ENCODE results near the gene FAM131A. TPM values are rescaled to one million over a fixed set of nuclear protein-coding genes. Genes with fewer than 3 reads are reported as not detected.
A peak's percentile ranks its signal among the peaks of the same experiment; 100 is the strongest.

Gene FAM131A
- total RNA-seq, 1 donor, result 9.8 TPM

GRCh38 chr3:184348057-184348382 is 10.6 kb downstream of the FAM131A start:
- H3K4me2 ChIP-seq (ENCODE audit: insufficient read depth, low read length), result no peak overlapping the region
- H3K27ac ChIP-seq (ENCODE audit: low read depth, low read length), result no peak overlapping the region
- H3K27me3 ChIP-seq (ENCODE audit: insufficient read depth, low read length), result no peaks in the 10 kb centered on the region
- peaks cover 6% of the 10 kb centered on the region for H3K4me1 ChIP-seq (ENCODE audit: insufficient read depth, low read length)
- TF ChIP-seq CTCF (IDR thresholded peaks at IDR 0.05; ENCODE audit: extremely low read depth, low read depth, low read length), result no peak
- H3K4me3 ChIP-seq (ENCODE audit: insufficient read depth, low read length), result no peak overlapping the region
- peaks cover 10% of the 10 kb centered on the region for H3K36me3 ChIP-seq (ENCODE audit: insufficient read depth, low read length)
- H3K9me3 ChIP-seq (ENCODE audit: low read depth, low read length), result no peaks in the 10 kb centered on the region
- peak; percentile 13 for DNase-seq (ENCODE audit: insufficient read length, low spot score, missing footprints)
- peaks cover 5% of the 10 kb centered on the region for H4K20me1 ChIP-seq (ENCODE audit: insufficient read depth, low read length)
- H3K79me2 ChIP-seq (ENCODE audit: insufficient read depth, low read length), result no peaks in the 10 kb centered on the region
- H2AFZ ChIP-seq (ENCODE audit: low read length), result no peak overlapping the region

- H3K36me3 ChIP-seq (ENCODE audit: insufficient read depth, low read length), result peaks cover 3% of the 10 kb centered on the region
- no peak overlapping the region for H3K4me3 ChIP-seq (ENCODE audit: insufficient read depth, low read length)
- no peak overlapping the region for H3K27ac ChIP-seq (ENCODE audit: low read depth, low read length)
- H3K79me2 ChIP-seq (ENCODE audit: insufficient read depth, low read length), result no peaks in the 10 kb centered on the region
- H3K4me1 ChIP-seq (ENCODE audit: insufficient read depth, low read length), result peaks cover 6% of the 10 kb centered on the region
- TF ChIP-seq CTCF (IDR thresholded peaks at IDR 0.05; ENCODE audit: extremely low read depth, low read depth, low read length), result no peak
- no peak overlapping the region for H3K4me2 ChIP-seq (ENCODE audit: insufficient read depth, low read length)
- peaks cover 4% of the 10 kb centered on the region for H4K20me1 ChIP-seq (ENCODE audit: insufficient read depth, low read length)
- no peaks in the 10 kb centered on the region for H3K27me3 ChIP-seq (ENCODE audit: insufficient read depth, low read length)
- DNase-seq (ENCODE audit: insufficient read length, low spot score, missing footprints), result peak; percentile 89
- H3K9me3 ChIP-seq (ENCODE audit: low read depth, low read length), result no peaks in the 10 kb centered on the region
- no peak overlapping the region for H2AFZ ChIP-seq (ENCODE audit: low read length)
These were observed 12.4 kb downstream of the FAM131A start for GRCh38 chr3:184349563-184350470.

GRCh38 chr3:184350618-184351017 is 13.2 kb downstream of the FAM131A start:
- Histone ChIP-seq H2AFZ (ENCODE audit: low read length) (no peak overlapping the region), H3K27me3 (ENCODE audit: insufficient read depth, low read length) (no peaks in the 10 kb centered on the region), H3K36me3 (ENCODE audit: insufficient read depth, low read length) (peaks cover 3% of the 10 kb centered on the region), H3K4me2 (ENCODE audit: insufficient read depth, low read length) (no peak overlapping the region), H4K20me1 (ENCODE audit: insufficient read depth, low read length) (peaks cover 8% of the 10 kb centered on the region), H3K4me3 (ENCODE audit: insufficient read depth, low read length) (no peak overlapping the region), H3K4me1 (ENCODE audit: insufficient read depth, low read length) (peaks cover 7% of the 10 kb centered on the region), H3K27ac (ENCODE audit: low read depth, low read length) (no peak overlapping the region), H3K79me2 (ENCODE audit: insufficient read depth, low read length) (no peaks in the 10 kb centered on the region), H3K9me3 (ENCODE audit: low read depth, low read length) (no peaks in the 10 kb centered on the region)
- TF ChIP-seq CTCF (IDR thresholded peaks at IDR 0.05; ENCODE audit: extremely low read depth, low read depth, low read length), result no peak
- peak; percentile 42 for DNase-seq (ENCODE audit: insufficient read length, low spot score, missing footprints)

- Histone ChIP-seq H2AFZ (ENCODE audit: low read length) (no peak overlapping the region), H3K27me3 (ENCODE audit: insufficient read depth, low read length) (no peaks in the 10 kb centered on the region), H3K36me3 (ENCODE audit: insufficient read depth, low read length) (peaks cover 3% of the 10 kb centered on the region), H3K4me3 (ENCODE audit: insufficient read depth, low read length) (no peak overlapping the region), H3K4me2 (ENCODE audit: insufficient read depth, low read length) (no peak overlapping the region), H3K27ac (ENCODE audit: low read depth, low read length) (no peak overlapping the region), H4K20me1 (ENCODE audit: insufficient read depth, low read length) (peaks cover 8% of the 10 kb centered on the region), H3K79me2 (ENCODE audit: insufficient read depth, low read length) (no peaks in the 10 kb centered on the region), H3K9me3 (ENCODE audit: low read depth, low read length) (no peaks in the 10 kb centered on the region), H3K4me1 (ENCODE audit: insufficient read depth, low read length) (peaks cover 8% of the 10 kb centered on the region)
- no peak for TF ChIP-seq CTCF (IDR thresholded peaks at IDR 0.05; ENCODE audit: extremely low read depth, low read depth, low read length)
- DNase-seq (ENCODE audit: insufficient read length, low spot score, missing footprints), result peak; percentile 29
These were observed 14.2 kb downstream of the FAM131A start for GRCh38 chr3:184351511-184352148.

Data from osteoblast (primary cell).